Sigmoid colon (tissue), 7 donors: ENCODE data around the gene POU2F3. TPM values are rescaled to one million over a fixed set of nuclear protein-coding genes. Genes with fewer than 3 reads are reported as not detected.

Source experiments
- DNase-seq: peaks from one replicate; pipeline ENCODE4 v3.0.0-alpha.2; 2019
- H3K27ac ChIP-seq, 4 donors: fragments of 200-600 bp; sonication (generic); one replicate each; pipeline ENCODE4 v1.5.1; 2016 to 2019; ENCODE audit warnings: mild to moderate bottlenecking in 1 of 4
- H3K27me3 ChIP-seq, 3 donors: fragments of 200-600 bp; sonication (generic); one replicate each; pipeline ENCODE4 v1.5.1; 2019; ENCODE audit warnings: mild to moderate bottlenecking in 1 of 3
- H3K36me3 ChIP-seq, 4 donors: fragments of 200-600 bp; sonication (generic); one replicate each; pipeline ENCODE4 v1.5.1; 2016 to 2019
- H3K4me1 ChIP-seq, 4 donors: fragments of 200-600 bp; sonication (generic); one replicate each; pipeline ENCODE4 v1.5.1; 2017 to 2019
- H3K4me3 ChIP-seq, 4 donors: fragments of 200-600 bp; sonication (generic); one replicate each; pipeline ENCODE4 v1.5.1; 2017 to 2019; ENCODE audit warnings: mild to moderate bottlenecking in 2 of 4, moderate library complexity in 1 of 4
- H3K9me3 ChIP-seq, 4 donors: fragments of 200-600 bp in 3 of 4; sonication (generic) in 3 of 4; one replicate each; pipeline versions ENCODE4 v1.5.1 to v1.6.1; 2013 to 2019
- CTCF ChIP-seq, 4 experiments: fragments of 450-650 bp in 3 of 4; fragments of 200-600 bp in 1 of 4; IDR thresholded peaks; one replicate each; pipeline ENCODE4 v1.5.1; 2016 to 2019; ENCODE audit warnings: antibody characterized with exemption in 4 of 4, mild to moderate bottlenecking in 3 of 4, moderate library complexity in 2 of 4
- EP300 ChIP-seq, 4 donors: sonication (generic); formaldehyde crosslinking; IDR thresholded peaks; one replicate each; pipeline ENCODE4 v1.6.1; 2017; ENCODE audit warnings: antibody characterized with exemption in 4 of 4
- POLR2A ChIP-seq, 2 donors: fragments of 450-650 bp; IDR thresholded peaks; one replicate each; pipeline ENCODE4 v1.6.1; 2016; ENCODE audit warnings: antibody characterized with exemption in 2 of 2, mild to moderate bottlenecking in 2 of 2, moderate library complexity in 2 of 2
- POLR2AphosphoS5 ChIP-seq, 4 donors: sonication (generic); formaldehyde crosslinking; IDR thresholded peaks; one replicate each; pipeline ENCODE4 v1.6.1; 2017; ENCODE audit warnings: antibody characterized with exemption in 4 of 4
- WGBS, 2 donors: extraction: QIAGEN DNeasy Blood & Tissue Kit; methylation state at CpG; one replicate each; pipeline ENCODE4 v1.1.7; 2013; 5-methylcytosine and 5-hydroxymethylcytosine counted together
- intact Hi-C: fragments of 100-400 bp; cut with DNase I; formaldehyde crosslinking; loops from one replicate; pipeline ENCODE4 v1.15.1; 2023
- polyA plus RNA-seq, 3 donors: library from polyadenylated mRNA; stranded (reverse); fragments of 200-250 nt; gene quantifications; one replicate each; pipeline ENCODE4 v1.2.3, GENCODE V29; 2013
- total RNA-seq, 4 donors: library from RNA; depleted of rRNA; stranded (reverse); fragments of >200 nt; gene quantifications; one replicate each; pipeline ENCODE4 v1.1.0, GENCODE V29; 2016
- donor health status: healthy with polysubstance abuse.
- donor health status: Bipolar disorder and iron deficiency.
- donor health status: healthy.

POU2F3 gene
- total and polyA plus RNA-seq, 7 donors = 0.92 to 1.8 (median 1.3) TPM; not detected in 4

GRCh38 chr11:120198787-120199469 lies 41.0 kb upstream of the POU2F3 start:
- Histone ChIP-seq H3K9me3 (no peaks in the 10 kb centered on the region), H3K27ac (no peak overlapping the region), H3K27me3 (peaks cover 0 to 5% (median 0%) of the 10 kb centered on the region in 3 donors), H3K4me1 (peaks cover 0 to 9% (median 6%) of the 10 kb centered on the region in 4 donors), H3K4me3 (no peak overlapping the region), H3K36me3 (no peaks in the 10 kb centered on the region)
- intact Hi-C loops = no loop called here
- WGBS, 2 donors = 56 to 85% methylated on average over 9 of the region's 9 CpGs
- DNase-seq = no peak
- TF ChIP-seq POLR2A (IDR thresholded peaks at IDR 0.05) (no peak), EP300 (IDR thresholded peaks at IDR 0.05) (no peak), POLR2AphosphoS5 (IDR thresholded peaks at IDR 0.05) (no peak), CTCF (IDR thresholded peaks at IDR 0.05) (no peak)

GRCh38 chr11:120199613-120200012 lies 40.3 kb upstream of the POU2F3 start:
- H3K36me3 ChIP-seq = no peaks in the 10 kb centered on the region
- WGBS, 2 donors = 93 to 96% methylated on average over 9 of the region's 9 CpGs
- H3K4me3 ChIP-seq = no peak overlapping the region
- DNase-seq = no peak
- H3K27ac ChIP-seq = no peak overlapping the region
- peaks cover 0 to 5% (median 0%) of the 10 kb centered on the region in 3 donors for H3K27me3 ChIP-seq
- intact Hi-C loops = no loop called here
- H3K9me3 ChIP-seq = no peaks in the 10 kb centered on the region
- TF ChIP-seq EP300 (IDR thresholded peaks at IDR 0.05) (no peak), CTCF (IDR thresholded peaks at IDR 0.05) (no peak), POLR2AphosphoS5 (IDR thresholded peaks at IDR 0.05) (no peak), POLR2A (IDR thresholded peaks at IDR 0.05) (no peak)
- H3K4me1 ChIP-seq = peaks cover 0 to 9% (median 6%) of the 10 kb centered on the region in 4 donors

GRCh38 chr11:120200677-120201076 lies 39.3 kb upstream of the POU2F3 start:
- intact Hi-C loops = no loop called here
- WGBS, 2 donors = 85 to 87% methylated on average over 1 of the region's 1 CpG
- peaks cover 0 to 5% (median 0%) of the 10 kb centered on the region in 3 donors for H3K27me3 ChIP-seq

GRCh38 chr11:120201653-120202052 lies 38.3 kb upstream of the POU2F3 start:
- Histone ChIP-seq H3K27ac (no peak overlapping the region), H3K27me3 (peaks cover 0 to 1% (median 0%) of the 10 kb centered on the region in 3 donors), H3K36me3 (no peaks in the 10 kb centered on the region), H3K4me1 (peaks cover 0 to 6% (median 4%) of the 10 kb centered on the region in 4 donors), H3K4me3 (no peak overlapping the region), H3K9me3 (no peaks in the 10 kb centered on the region)
- TF ChIP-seq EP300 (IDR thresholded peaks at IDR 0.05) = no peak
- no peak for TF ChIP-seq CTCF (IDR thresholded peaks at IDR 0.05)
- TF ChIP-seq POLR2AphosphoS5 (IDR thresholded peaks at IDR 0.05) = no peak
- no peak for TF ChIP-seq POLR2A (IDR thresholded peaks at IDR 0.05)
- intact Hi-C loops = no loop called here
- no peak for DNase-seq
- WGBS, 2 donors = 57 to 60% methylated on average over 3 of the region's 3 CpGs

More at GRCh38 chr11:120200677-120201076, 39.3 kb upstream of the POU2F3 start:
- Histone ChIP-seq H3K4me3 (no peak overlapping the region), H3K27ac (no peak overlapping the region), H3K4me1 (peaks cover 0 to 9% (median 6%) of the 10 kb centered on the region in 4 donors), H3K9me3 (no peaks in the 10 kb centered on the region), H3K36me3 (no peaks in the 10 kb centered on the region)
- no peak for DNase-seq
- no peak for TF ChIP-seq CTCF (IDR thresholded peaks at IDR 0.05)

GRCh38 chr11:120203626-120204025 lies 36.3 kb upstream of the POU2F3 start:
- H3K4me1 ChIP-seq = peaks cover 0 to 5% (median 2%) of the 10 kb centered on the region in 4 donors
- H3K9me3 ChIP-seq = no peaks in the 10 kb centered on the region
- no peak for DNase-seq
- WGBS, 2 donors = 81% methylated on average over 4 of the region's 4 CpGs
- no peaks in the 10 kb centered on the region for H3K36me3 ChIP-seq
- H3K27ac ChIP-seq = no peak overlapping the region
- H3K27me3 ChIP-seq = peaks cover 0 to 7% (median 0%) of the 10 kb centered on the region in 3 donors
- intact Hi-C loops = no loop called here
- TF ChIP-seq POLR2A (IDR thresholded peaks at IDR 0.05) (no peak), EP300 (IDR thresholded peaks at IDR 0.05) (no peak), CTCF (IDR thresholded peaks at IDR 0.05) (no peak), POLR2AphosphoS5 (IDR thresholded peaks at IDR 0.05) (no peak)
- no peak overlapping the region for H3K4me3 ChIP-seq
